A673 (cell line): ENCODE results near the gene SCN9A.

Experiments used
- CTCF ChIP-seq: fragments of 300-800, 200-600 bp; sonication (generic); conservative IDR thresholded peaks from 2 replicates; pipeline ENCODE4 v1.5.1; 2017; ENCODE audit warnings: low read depth, mild to moderate bottlenecking, antibody characterized with exemption, low read length, moderate library complexity, mixed read lengths
- EZH2 ChIP-seq: fragments of 200-600 bp; sonication (generic); IDR thresholded peaks from 2 replicates; pipeline ENCODE4 v1.6.1; 2017; ENCODE audit warnings: borderline replicate concordance, low read depth, mild to moderate bottlenecking, mixed read lengths, antibody characterized with exemption, low read length; ENCODE audit not compliant: poor library complexity, severe bottlenecking

- TF ChIP-seq CTCF, result no peak
- TF ChIP-seq EZH2, result no peak
Measured at GRCh38 chr2:166249318-166249717, 126.4 kb downstream of the SCN9A start.
